ENCODE data around the gene CDH15.

Gene CDH15
- total RNA-seq: 0 to 0.09 (median 0) reads per million in 3 donors

- Histone ChIP-seq H3K4me1 (ENCODE audit: control insufficient read depth, insufficient read depth, low read length, poor library complexity, severe bottlenecking) (peaks cover 24% of the 10 kb centered on the region), H3K4me3 (ENCODE audit: insufficient read depth, low read depth, low read length, poor library complexity, severe bottlenecking) (peak within 1 kb of the TSS; percentile 45), H3K27ac (ENCODE audit: insufficient read depth, low read length, poor library complexity, severe bottlenecking) (no peak within 1 kb of the TSS), H3K9me3 (ENCODE audit: control insufficient read depth, low read length) (no peaks in the 10 kb centered on the region), H3K36me3 (ENCODE audit: control insufficient read depth, insufficient read depth, low read length) (no peaks in the 10 kb centered on the region), H3K27me3 (replicated peaks; ENCODE audit: control insufficient read depth, insufficient read depth, low read length, poor library complexity, severe bottlenecking) (no peaks in the 10 kb centered on the region)
- DNase-seq: peak; percentile 92 to 98 (median 95)
Measured at GRCh38 chr16:89171216-89172170, at the start of gene CDH15. CDH15 (plus strand) TSS chr16:89171748; CDS start chr16:89171832, 84 bp downstream.

GRCh38 chr16:89122322-89122851, 49.2 kb upstream of the CDH15 start:
- Histone ChIP-seq H3K36me3 (ENCODE audit: control insufficient read depth, insufficient read depth, low read length) (peaks cover 25% of the 10 kb centered on the region), H3K9me3 (ENCODE audit: control insufficient read depth, low read length) (no peaks in the 10 kb centered on the region), H3K4me1 (ENCODE audit: control insufficient read depth, insufficient read depth, low read length, poor library complexity, severe bottlenecking) (peaks cover 15% of the 10 kb centered on the region), H3K27ac (ENCODE audit: insufficient read depth, low read length, poor library complexity, severe bottlenecking) (peak overlapping the region; percentile 44), H3K27me3 (replicated peaks; ENCODE audit: control insufficient read depth, insufficient read depth, low read length, poor library complexity, severe bottlenecking) (no peaks in the 10 kb centered on the region), H3K4me3 (ENCODE audit: insufficient read depth, low read depth, low read length, poor library complexity, severe bottlenecking) (no peak overlapping the region)
- peak; percentile 28 to 47 (median 29) for DNase-seq

GRCh38 chr16:89123001-89123830, 48.3 kb upstream of the CDH15 start:
- H3K36me3 ChIP-seq (ENCODE audit: control insufficient read depth, insufficient read depth, low read length): peaks cover 17% of the 10 kb centered on the region
- DNase-seq: no peak
- peak overlapping the region; percentile 30 for H3K27ac ChIP-seq (ENCODE audit: insufficient read depth, low read length, poor library complexity, severe bottlenecking)

GRCh38 chr16:89123831-89124100, 47.8 kb upstream of the CDH15 start:
- no peak overlapping the region for H3K27ac ChIP-seq (ENCODE audit: insufficient read depth, low read length, poor library complexity, severe bottlenecking)
- H3K9me3 ChIP-seq (ENCODE audit: control insufficient read depth, low read length): no peaks in the 10 kb centered on the region
- no peaks in the 10 kb centered on the region for H3K27me3 ChIP-seq (replicated peaks; ENCODE audit: control insufficient read depth, insufficient read depth, low read length, poor library complexity, severe bottlenecking)
- H3K36me3 ChIP-seq (ENCODE audit: control insufficient read depth, insufficient read depth, low read length): peaks cover 16% of the 10 kb centered on the region
- DNase-seq: no peak
- no peak overlapping the region for H3K4me3 ChIP-seq (ENCODE audit: insufficient read depth, low read depth, low read length, poor library complexity, severe bottlenecking)
- H3K4me1 ChIP-seq (ENCODE audit: control insufficient read depth, insufficient read depth, low read length, poor library complexity, severe bottlenecking): peaks cover 15% of the 10 kb centered on the region

More at GRCh38 chr16:89123001-89123830, 48.3 kb upstream of the CDH15 start:
- Histone ChIP-seq H3K27me3 (replicated peaks; ENCODE audit: control insufficient read depth, insufficient read depth, low read length, poor library complexity, severe bottlenecking) (no peaks in the 10 kb centered on the region), H3K4me3 (ENCODE audit: insufficient read depth, low read depth, low read length, poor library complexity, severe bottlenecking) (no peak overlapping the region), H3K4me1 (ENCODE audit: control insufficient read depth, insufficient read depth, low read length, poor library complexity, severe bottlenecking) (peaks cover 15% of the 10 kb centered on the region), H3K9me3 (ENCODE audit: control insufficient read depth, low read length) (no peaks in the 10 kb centered on the region)

- H3K27ac ChIP-seq (ENCODE audit: insufficient read depth, low read length, poor library complexity, severe bottlenecking): no peak overlapping the region
- peaks cover 16% of the 10 kb centered on the region for H3K36me3 ChIP-seq (ENCODE audit: control insufficient read depth, insufficient read depth, low read length)
- no peak for DNase-seq
Measured at GRCh38 chr16:89129378-89129777, 42.2 kb upstream of the CDH15 start.

GRCh38 chr16:89130448-89130847, 41.1 kb upstream of the CDH15 start:
- no peaks in the 10 kb centered on the region for H3K9me3 ChIP-seq (ENCODE audit: control insufficient read depth, low read length)
- H3K27me3 ChIP-seq (replicated peaks; ENCODE audit: control insufficient read depth, insufficient read depth, low read length, poor library complexity, severe bottlenecking): no peaks in the 10 kb centered on the region
- H3K4me3 ChIP-seq (ENCODE audit: insufficient read depth, low read depth, low read length, poor library complexity, severe bottlenecking): no peak overlapping the region
- DNase-seq: no peak
- H3K4me1 ChIP-seq (ENCODE audit: control insufficient read depth, insufficient read depth, low read length, poor library complexity, severe bottlenecking): no peaks in the 10 kb centered on the region
- peaks cover 22% of the 10 kb centered on the region for H3K36me3 ChIP-seq (ENCODE audit: control insufficient read depth, insufficient read depth, low read length)
- no peak overlapping the region for H3K27ac ChIP-seq (ENCODE audit: insufficient read depth, low read length, poor library complexity, severe bottlenecking)

More at GRCh38 chr16:89129378-89129777, 42.2 kb upstream of the CDH15 start:
- no peak overlapping the region for H3K4me3 ChIP-seq (ENCODE audit: insufficient read depth, low read depth, low read length, poor library complexity, severe bottlenecking)
- H3K4me1 ChIP-seq (ENCODE audit: control insufficient read depth, insufficient read depth, low read length, poor library complexity, severe bottlenecking): no peaks in the 10 kb centered on the region
- no peaks in the 10 kb centered on the region for H3K27me3 ChIP-seq (replicated peaks; ENCODE audit: control insufficient read depth, insufficient read depth, low read length, poor library complexity, severe bottlenecking)
- no peaks in the 10 kb centered on the region for H3K9me3 ChIP-seq (ENCODE audit: control insufficient read depth, low read length)

GRCh38 chr16:89131783-89132182, 39.8 kb upstream of the CDH15 start:
- Histone ChIP-seq H3K36me3 (ENCODE audit: control insufficient read depth, insufficient read depth, low read length) (peaks cover 32% of the 10 kb centered on the region), H3K4me1 (ENCODE audit: control insufficient read depth, insufficient read depth, low read length, poor library complexity, severe bottlenecking) (no peaks in the 10 kb centered on the region), H3K27me3 (replicated peaks; ENCODE audit: control insufficient read depth, insufficient read depth, low read length, poor library complexity, severe bottlenecking) (no peaks in the 10 kb centered on the region), H3K9me3 (ENCODE audit: control insufficient read depth, low read length) (no peaks in the 10 kb centered on the region), H3K27ac (ENCODE audit: insufficient read depth, low read length, poor library complexity, severe bottlenecking) (no peak overlapping the region), H3K4me3 (ENCODE audit: insufficient read depth, low read depth, low read length, poor library complexity, severe bottlenecking) (no peak overlapping the region)
- DNase-seq: no peak

- H3K4me1 ChIP-seq (ENCODE audit: control insufficient read depth, insufficient read depth, low read length, poor library complexity, severe bottlenecking): no peaks in the 10 kb centered on the region
- no peaks in the 10 kb centered on the region for H3K27me3 ChIP-seq (replicated peaks; ENCODE audit: control insufficient read depth, insufficient read depth, low read length, poor library complexity, severe bottlenecking)
- H3K36me3 ChIP-seq (ENCODE audit: control insufficient read depth, insufficient read depth, low read length): peaks cover 35% of the 10 kb centered on the region
- no peak overlapping the region for H3K27ac ChIP-seq (ENCODE audit: insufficient read depth, low read length, poor library complexity, severe bottlenecking)
- H3K4me3 ChIP-seq (ENCODE audit: insufficient read depth, low read depth, low read length, poor library complexity, severe bottlenecking): no peak overlapping the region
- DNase-seq: no peak
- no peaks in the 10 kb centered on the region for H3K9me3 ChIP-seq (ENCODE audit: control insufficient read depth, low read length)
Measured at GRCh38 chr16:89132194-89133005, 39.1 kb upstream of the CDH15 start.

GRCh38 chr16:89133457-89134127, 38.0 kb upstream of the CDH15 start:
- H3K4me3 ChIP-seq (ENCODE audit: insufficient read depth, low read depth, low read length, poor library complexity, severe bottlenecking): no peak overlapping the region
- H3K27me3 ChIP-seq (replicated peaks; ENCODE audit: control insufficient read depth, insufficient read depth, low read length, poor library complexity, severe bottlenecking): no peaks in the 10 kb centered on the region
- no peak for DNase-seq
- no peak overlapping the region for H3K27ac ChIP-seq (ENCODE audit: insufficient read depth, low read length, poor library complexity, severe bottlenecking)
- peaks cover 35% of the 10 kb centered on the region for H3K36me3 ChIP-seq (ENCODE audit: control insufficient read depth, insufficient read depth, low read length)
- no peaks in the 10 kb centered on the region for H3K4me1 ChIP-seq (ENCODE audit: control insufficient read depth, insufficient read depth, low read length, poor library complexity, severe bottlenecking)
- H3K9me3 ChIP-seq (ENCODE audit: control insufficient read depth, low read length): no peaks in the 10 kb centered on the region

Measured in effector memory CD4-positive, alpha-beta T cell (primary cell).